ENCODE measurements around the gene MCCC2.

GRCh38 chr5:71589903-71590302 lies 2.8 kb downstream of the MCCC2 start:
- TF ChIP-seq CTCF (IDR thresholded peaks at IDR 0.05) = no peak
- TF ChIP-seq POLR2A (IDR thresholded peaks at IDR 0.05; ENCODE audit: low read depth) = no peak
- no peak for TF ChIP-seq POLR2AphosphoS5 (IDR thresholded peaks at IDR 0.05)
